ENCODE data around the gene SUZ12.
"Not testable (repeated sequence)": the region's sequence is repeated elsewhere in the genome, so short reads cannot be mapped to it uniquely, and the experiment has no call there.

SUZ12 gene

GRCh38 chr17:31912705-31913104 is 24.1 kb upstream of the SUZ12 start:
- not testable (repeated sequence) for DNase-seq (ENCODE audit: low read depth); H3K4me3 ChIP-seq (ENCODE audit: control insufficient read depth, low read depth, low read length)
- peak; percentile 45 for TF ChIP-seq CTCF (IDR thresholded peaks at IDR 0.05; ENCODE audit: control insufficient read depth, insufficient read depth, low read depth, low read length, missing control alignments)

GRCh38 chr17:31915456-31916100 is 21.2 kb upstream of the SUZ12 start:
- no peak for TF ChIP-seq CTCF (IDR thresholded peaks at IDR 0.05; ENCODE audit: control insufficient read depth, insufficient read depth, low read depth, low read length, missing control alignments)

GRCh38 chr17:31916491-31917064 is 20.2 kb upstream of the SUZ12 start:
- TF ChIP-seq CTCF (IDR thresholded peaks at IDR 0.05; ENCODE audit: control insufficient read depth, insufficient read depth, low read depth, low read length, missing control alignments), result no peak
- no peak overlapping the region for H3K4me3 ChIP-seq (ENCODE audit: control insufficient read depth, low read depth, low read length)
- no peak for DNase-seq (ENCODE audit: low read depth)

More at GRCh38 chr17:31915456-31916100, 21.2 kb upstream of the SUZ12 start:
- DNase-seq (ENCODE audit: low read depth), result no peak
- H3K4me3 ChIP-seq (ENCODE audit: control insufficient read depth, low read depth, low read length), result no peak overlapping the region

GRCh38 chr17:31917065-31917529 is 19.7 kb upstream of the SUZ12 start:
- DNase-seq (ENCODE audit: low read depth), result no peak
- TF ChIP-seq CTCF (IDR thresholded peaks at IDR 0.05; ENCODE audit: control insufficient read depth, insufficient read depth, low read depth, low read length, missing control alignments), result no peak

GRCh38 chr17:31917721-31918120 is 19.1 kb upstream of the SUZ12 start:
- DNase-seq (ENCODE audit: low read depth); H3K4me3 ChIP-seq (ENCODE audit: control insufficient read depth, low read depth, low read length): not testable (repeated sequence)

More at GRCh38 chr17:31917065-31917529, 19.7 kb upstream of the SUZ12 start:
- no peak overlapping the region for H3K4me3 ChIP-seq (ENCODE audit: control insufficient read depth, low read depth, low read length)

- no peak for DNase-seq (ENCODE audit: low read depth)
- no peak overlapping the region for H3K4me3 ChIP-seq (ENCODE audit: control insufficient read depth, low read depth, low read length)
- TF ChIP-seq CTCF (IDR thresholded peaks at IDR 0.05; ENCODE audit: control insufficient read depth, insufficient read depth, low read depth, low read length, missing control alignments), result no peak
These were observed 18.1 kb upstream of the SUZ12 start for GRCh38 chr17:31918701-31919128.

GRCh38 chr17:31919802-31920525 is 16.8 kb upstream of the SUZ12 start:
- H3K4me3 ChIP-seq (ENCODE audit: control insufficient read depth, low read depth, low read length), result no peak overlapping the region
- no peak for DNase-seq (ENCODE audit: low read depth)
- TF ChIP-seq CTCF (IDR thresholded peaks at IDR 0.05; ENCODE audit: control insufficient read depth, insufficient read depth, low read depth, low read length, missing control alignments), result no peak
